Measurements from ENCODE around the gene SLC18B1.

GRCh38 chr6:132792510-132792909 lies 5.9 kb downstream of the SLC18B1 start:
- TF ChIP-seq CTCF (conservative IDR thresholded peaks at IDR 0.05; ENCODE audit: low read length), result no peak
- no peak for TF ChIP-seq EZH2phosphoT487 (IDR thresholded peaks at IDR 0.05; ENCODE audit: borderline replicate concordance, low read depth, low read length)
